Natural killer cell (primary cell): ENCODE data around the gene ZDHHC3. TPM values are rescaled to one million over a fixed set of nuclear protein-coding genes. Genes with fewer than 3 reads are reported as not detected.
A peak's percentile ranks its signal among the peaks of the same experiment; 100 is the strongest.

Experiments used
- ATAC-seq, 3 donors: fragments of 150-1000 bp in 2 of 3; fragments of 200-7000 bp in 1 of 3; cut with Tn5 transposase; 1 replicate in 1 of 3; 2 replicates in 2 of 3; pipeline ENCODE4 v1.10.0; 2021; ENCODE audit warnings: mild to moderate bottlenecking in 2 of 3, moderate library complexity in 2 of 3
- DNase-seq, 2 donors: peaks; one replicate each; pipeline versions ENCODE4 v3.0.0 to v3.0.0-alpha.2; 2013 to 2021; ENCODE audit warnings: mixed read lengths in 1 of 2
- H3K27ac ChIP-seq: one replicate; pipeline ENCODE4 v1.5.1; 2013; ENCODE audit warnings: mild to moderate bottlenecking, low read length
- H3K27me3 ChIP-seq: one replicate; pipeline ENCODE4 v1.6.1; 2013; ENCODE audit warnings: low read length; ENCODE audit not compliant: control insufficient read depth, insufficient read depth
- H3K36me3 ChIP-seq: one replicate; pipeline ENCODE4 v1.6.1; 2013; ENCODE audit warnings: low read length; ENCODE audit not compliant: control insufficient read depth, insufficient read depth
- H3K4me1 ChIP-seq: one replicate; pipeline ENCODE4 v1.6.1; 2013; ENCODE audit warnings: low read length; ENCODE audit not compliant: control insufficient read depth, insufficient read depth
- H3K4me3 ChIP-seq: one replicate; pipeline ENCODE4 v1.5.1; 2013; ENCODE audit warnings: low read length
- H3K9me3 ChIP-seq: one replicate; pipeline ENCODE4 v1.6.1; 2013; ENCODE audit warnings: low read length; ENCODE audit not compliant: control insufficient read depth, insufficient read depth
- H3K27ac Mint-ChIP-seq, 2 donors: one replicate each; pipeline ENCODE4 v1.8.0; 2022; ENCODE audit warnings: mild to moderate bottlenecking in 2 of 2, mixed read lengths in 2 of 2, moderate library complexity in 1 of 2
- H3K27me3 Mint-ChIP-seq, 2 donors: one replicate each; pipeline ENCODE4 v1.8.0; 2022; ENCODE audit warnings: low read depth in 2 of 2, mixed read lengths in 2 of 2
- H3K36me3 Mint-ChIP-seq: one replicate; pipeline ENCODE4 v1.8.0; 2022; ENCODE audit warnings: mixed read lengths
- H3K4me1 Mint-ChIP-seq, 2 donors: one replicate each; pipeline ENCODE4 v1.8.0; 2022; ENCODE audit warnings: mixed read lengths in 2 of 2
- H3K4me3 Mint-ChIP-seq: one replicate; pipeline ENCODE4 v1.8.0; 2022; ENCODE audit warnings: mild to moderate bottlenecking, moderate library complexity, mixed read lengths
- H3K9me3 Mint-ChIP-seq, 2 donors: one replicate each; pipeline ENCODE4 v1.8.0; 2022; ENCODE audit warnings: mixed read lengths in 2 of 2
- CTCF ChIP-seq: fragments of 200-600 bp; IDR thresholded peaks from one replicate; pipeline ENCODE4 v1.8.0; 2022; ENCODE audit warnings: antibody characterized with exemption
- WGBS: methylation state at CpG from one replicate; pipeline ENCODE4 v1.1.7; 2013; ENCODE audit warnings: missing lambda C conversion rate; ENCODE audit not compliant: insufficient coverage; 5-methylcytosine and 5-hydroxymethylcytosine counted together
- intact Hi-C: fragments of 100-400 bp; cut with micrococcal nuclease; formaldehyde crosslinking; loops from one replicate; pipeline ENCODE4 v1.14.2; 2022
- total RNA-seq, 4 donors: library from RNA; stranded (reverse); fragments of 120-200 nt in 1 of 4; gene quantifications; one replicate each; pipeline versions ENCODE4 v1.2.3 to v1.2.4, GENCODE V29; 2013 to 2022

ZDHHC3 gene
- total RNA-seq, 3 donors from 2014 or later (not counting 1 experiment from before 2014, with no cell fraction given), result 62.3 to 100.0 (median 78.6) TPM

GRCh38 chr3:44931791-44932190 is 44.2 kb downstream of the ZDHHC3 start:
- Histone ChIP-seq H3K27me3 (no peaks in the 10 kb centered on the region), H3K4me1 (no peaks in the 10 kb centered on the region), H3K27ac (no peak overlapping the region), H3K36me3 (peaks cover 51% of the 10 kb centered on the region), H3K9me3 (no peaks in the 10 kb centered on the region), H3K4me3 (no peak overlapping the region)
- H3K27ac Mint-ChIP-seq, result no peak overlapping the region
- H3K27me3 Mint-ChIP-seq, result no peaks in the 10 kb centered on the region
- H3K4me3 Mint-ChIP-seq, result no peak overlapping the region
- no peaks in the 10 kb centered on the region for H3K9me3 Mint-ChIP-seq
- TF ChIP-seq CTCF, result no peak
- H3K4me1 Mint-ChIP-seq, result peaks cover 12 to 17% of the 10 kb centered on the region in 2 donors
- ATAC-seq (no peak), DNase-seq (no peak)
- 100% methylated on average over 2 of the region's 2 CpGs for WGBS
- intact Hi-C loops, result no loop called here
- peaks cover 7% of the 10 kb centered on the region for H3K36me3 Mint-ChIP-seq

- ATAC-seq, result no peak
- peaks cover 5 to 11% of the 10 kb centered on the region in 2 donors for H3K4me1 Mint-ChIP-seq
- no peaks in the 10 kb centered on the region for H3K27me3 ChIP-seq
- no peak overlapping the region for H3K4me3 ChIP-seq
- H3K27ac ChIP-seq, result no peak overlapping the region
- peaks cover 54% of the 10 kb centered on the region for H3K36me3 ChIP-seq
- intact Hi-C loops, result no loop called here
- H3K9me3 ChIP-seq, result no peaks in the 10 kb centered on the region
- peaks cover 7% of the 10 kb centered on the region for H3K36me3 Mint-ChIP-seq
- 95% methylated on average over 2 of the region's 2 CpGs for WGBS
- no peaks in the 10 kb centered on the region for H3K9me3 Mint-ChIP-seq
- H3K4me1 ChIP-seq, result no peaks in the 10 kb centered on the region
- no peak overlapping the region for H3K4me3 Mint-ChIP-seq
- DNase-seq, result no peak
- H3K27me3 Mint-ChIP-seq, result no peaks in the 10 kb centered on the region
- no peak overlapping the region for H3K27ac Mint-ChIP-seq
- no peak for TF ChIP-seq CTCF
These were observed 45.1 kb downstream of the ZDHHC3 start for GRCh38 chr3:44930911-44931310.

- no peaks in the 10 kb centered on the region for H3K9me3 Mint-ChIP-seq
- Histone ChIP-seq H3K36me3 (peaks cover 60% of the 10 kb centered on the region), H3K27me3 (no peaks in the 10 kb centered on the region), H3K4me3 (no peak overlapping the region), H3K4me1 (no peaks in the 10 kb centered on the region), H3K27ac (no peak overlapping the region), H3K9me3 (no peaks in the 10 kb centered on the region)
- H3K4me3 Mint-ChIP-seq, result no peak overlapping the region
- WGBS, result 95% methylated on average over 5 of the region's 5 CpGs
- H3K27me3 Mint-ChIP-seq, result no peaks in the 10 kb centered on the region
- H3K27ac Mint-ChIP-seq, result peak overlapping the region in 1 of 2 donors; percentile 43
- intact Hi-C loops, result no loop called here
- no peak for TF ChIP-seq CTCF
- H3K36me3 Mint-ChIP-seq, result peaks cover 8% of the 10 kb centered on the region
- DNase-seq (no peak), ATAC-seq (no peak)
- peaks cover 0 to 5% of the 10 kb centered on the region in 2 donors for H3K4me1 Mint-ChIP-seq
These were observed 46.2 kb downstream of the ZDHHC3 start for GRCh38 chr3:44929782-44930181.

GRCh38 chr3:44927371-44927770 is 48.6 kb downstream of the ZDHHC3 start:
- H3K27ac Mint-ChIP-seq, result no peak overlapping the region

More at GRCh38 chr3:44927371-44927770, 48.6 kb downstream of the ZDHHC3 start:
- Histone ChIP-seq H3K9me3 (no peaks in the 10 kb centered on the region), H3K27ac (no peak overlapping the region), H3K36me3 (peaks cover 52% of the 10 kb centered on the region), H3K4me1 (no peaks in the 10 kb centered on the region), H3K4me3 (no peak overlapping the region), H3K27me3 (no peaks in the 10 kb centered on the region)
- ATAC-seq (no peak), DNase-seq (no peak)
- Mint-ChIP-seq H3K4me1 (no peaks in the 10 kb centered on the region), H3K27me3 (no peaks in the 10 kb centered on the region), H3K36me3 (peaks cover 8% of the 10 kb centered on the region), H3K9me3 (no peaks in the 10 kb centered on the region), H3K4me3 (no peak overlapping the region)
- intact Hi-C loops, result no loop called here
- 97% methylated on average over 7 of the region's 7 CpGs for WGBS
- TF ChIP-seq CTCF, result no peak
